HEK293 (cell line): Measurements from ENCODE around the gene KCNS3.

ENCODE experiments used
- CTCF ChIA-PET: fragments of 350-600 bp; formaldehyde crosslinking; extraction: SDS; loops from one replicate; lab custom pipeline; 2021; ENCODE audit warnings: antibody characterized with exemption; lab: Yijun Ruan, JAX
- POLR2A ChIA-PET: fragments of 300-600 bp; formaldehyde crosslinking; extraction: SDS; loops from one replicate; lab custom pipeline; 2020; ENCODE audit warnings: antibody characterized with exemption, inconsistent platforms; lab: Yijun Ruan, JAX
- H3K27ac ChIP-seq: fragments of 200-500 bp; sonication (Bioruptor generic); 2 replicates; pipeline ENCODE4 v1.5.1; 2014; ENCODE audit warnings: low read depth, low read length, control low read depth, inconsistent platforms; ENCODE audit errors: extremely low read depth
- H3K36me3 ChIP-seq, 2 experiments: fragments of 200-500 bp in 1 of 2; sonication (Bioruptor generic) in 1 of 2; 1 replicate in 1 of 2; 2 replicates in 1 of 2; pipeline ENCODE4 v1.5.1; 2014 to 2017; ENCODE audit warnings: inconsistent platforms in 2 of 2, low read length in 2 of 2; ENCODE audit not compliant: control insufficient read depth in 2 of 2, insufficient read depth in 1 of 2
- H3K4me1 ChIP-seq: fragments of 200-500 bp; sonication (Bioruptor generic); 2 replicates; pipeline ENCODE4 v1.5.1; 2014; ENCODE audit warnings: mild to moderate bottlenecking, low read length, inconsistent platforms; ENCODE audit not compliant: control insufficient read depth, insufficient read depth
- H3K4me3 ChIP-seq: 2 replicates; pipeline ENCODE4 v1.5.1; 2011; ENCODE audit warnings: low read depth, mild to moderate bottlenecking, control low read depth, low read length, moderate library complexity
- H3K9me3 ChIP-seq: fragments of 200-500 bp; sonication (Bioruptor generic); 2 replicates; pipeline ENCODE4 v1.5.1; 2014; ENCODE audit warnings: low read depth, low read length, inconsistent platforms; ENCODE audit not compliant: control insufficient read depth, insufficient read depth
- KLF16 ChIP-seq: fragments of 450-650 bp; formaldehyde crosslinking; IDR thresholded peaks from 2 replicates; pipeline ENCODE4 v1.5.1; 2017; ENCODE audit warnings: missing biosample characterization, missing genetic modification characterization
- KLF8 ChIP-seq: fragments of 450-650 bp; formaldehyde crosslinking; IDR thresholded peaks from 2 replicates; pipeline ENCODE4 v1.5.1; 2016; ENCODE audit warnings: missing biosample characterization, missing genetic modification characterization
- KLF9 ChIP-seq: fragments of 450-650 bp; formaldehyde crosslinking; IDR thresholded peaks from 2 replicates; pipeline ENCODE4 v1.5.1; 2016; ENCODE audit warnings: missing biosample characterization, missing genetic modification characterization, low read depth
- OSR2 ChIP-seq: fragments of 450-650 bp; formaldehyde crosslinking; IDR thresholded peaks from 2 replicates; pipeline ENCODE4 v1.5.1; 2016; ENCODE audit warnings: missing biosample characterization, missing genetic modification characterization
- PRDM1 ChIP-seq: fragments of 450-650 bp; formaldehyde crosslinking; IDR thresholded peaks from 2 replicates; pipeline ENCODE4; 2016; ENCODE audit warnings: missing biosample characterization, missing genetic modification characterization
- SETDB1 ChIP-seq: IDR thresholded peaks from one replicate; pipeline ENCODE4 v1.6.1; 2017; ENCODE audit warnings: mild to moderate bottlenecking, low read length, moderate library complexity, mixed read lengths; ENCODE audit not compliant: insufficient read length
- ZBTB8A ChIP-seq: fragments of 450-650 bp; formaldehyde crosslinking; IDR thresholded peaks from 2 replicates; pipeline ENCODE4 v1.5.1; 2016; ENCODE audit warnings: missing biosample characterization, missing genetic modification characterization
- ZNF132 ChIP-seq: fragments of 450-650 bp; formaldehyde crosslinking; IDR thresholded peaks from 2 replicates; pipeline ENCODE4 v1.5.1; 2017; ENCODE audit warnings: missing biosample characterization, missing genetic modification characterization, borderline replicate concordance
- ZNF23 ChIP-seq: fragments of 450-650 bp; formaldehyde crosslinking; IDR thresholded peaks from 2 replicates; pipeline ENCODE4 v1.5.1; 2016; ENCODE audit warnings: missing biosample characterization, missing genetic modification characterization, borderline replicate concordance
- ZNF292 ChIP-seq: fragments of 450-650 bp; formaldehyde crosslinking; IDR thresholded peaks from 2 replicates; pipeline ENCODE4 v1.5.1; 2016; ENCODE audit warnings: low read depth, missing biosample characterization, missing genetic modification characterization, borderline replicate concordance
- ZNF37A ChIP-seq: fragments of 450-650 bp; IDR thresholded peaks from 2 replicates; pipeline ENCODE4 v1.5.1; 2018; ENCODE audit warnings: missing biosample characterization, missing genetic modification characterization
- ZNF423 ChIP-seq: fragments of 450-650 bp; formaldehyde crosslinking; IDR thresholded peaks from 2 replicates; pipeline ENCODE4 v1.5.1; 2016; ENCODE audit warnings: missing biosample characterization, missing genetic modification characterization
- ZNF558 ChIP-seq: fragments of 450-650 bp; formaldehyde crosslinking; IDR thresholded peaks from 2 replicates; pipeline ENCODE4 v1.5.1; 2016; ENCODE audit warnings: missing biosample characterization, missing genetic modification characterization
- ZNF596 ChIP-seq: fragments of 450-650 bp; IDR thresholded peaks from 2 replicates; pipeline ENCODE4 v1.5.0; 2018; ENCODE audit warnings: missing biosample characterization, mild to moderate bottlenecking, missing genetic modification characterization, moderate library complexity
- ZNF610 ChIP-seq: fragments of 450-650 bp; formaldehyde crosslinking; IDR thresholded peaks from 2 replicates; pipeline ENCODE4 v1.5.1; 2016; ENCODE audit warnings: missing biosample characterization, missing genetic modification characterization, borderline replicate concordance
- ZNF623 ChIP-seq: fragments of 450-650 bp; formaldehyde crosslinking; IDR thresholded peaks from 2 replicates; pipeline ENCODE4 v1.5.1; 2016; ENCODE audit warnings: missing biosample characterization, missing genetic modification characterization
- ZNF654 ChIP-seq: fragments of 450-650 bp; formaldehyde crosslinking; IDR thresholded peaks from 2 replicates; pipeline ENCODE4 v1.5.1; 2016; ENCODE audit warnings: low read depth, missing biosample characterization, missing genetic modification characterization
- ZNF658 ChIP-seq: fragments of 450-650 bp; formaldehyde crosslinking; IDR thresholded peaks from 2 replicates; pipeline ENCODE4; 2016; ENCODE audit warnings: missing biosample characterization, missing genetic modification characterization
- ZNF660 ChIP-seq: fragments of 450-650 bp; IDR thresholded peaks from 2 replicates; pipeline ENCODE4 v1.5.1; 2018; ENCODE audit warnings: missing biosample characterization, mild to moderate bottlenecking, missing genetic modification characterization
- ZNF785 ChIP-seq: fragments of 450-650 bp; formaldehyde crosslinking; IDR thresholded peaks from 2 replicates; pipeline ENCODE4 v1.5.1; 2016; ENCODE audit warnings: missing biosample characterization, missing genetic modification characterization
- TF ChIP-seq, protein P1 (sequence below): fragments of 450-650 bp; formaldehyde crosslinking; IDR thresholded peaks from 2 replicates; pipeline ENCODE4 v1.5.1; 2017; ENCODE audit warnings: missing biosample characterization, missing genetic modification characterization
- TF ChIP-seq, protein P2 (sequence below): fragments of 450-650 bp; formaldehyde crosslinking; IDR thresholded peaks from 2 replicates; pipeline ENCODE4 v1.5.1; 2016; ENCODE audit warnings: missing biosample characterization, missing genetic modification characterization
- TF ChIP-seq, protein P3 (sequence below): fragments of 450-650 bp; formaldehyde crosslinking; IDR thresholded peaks from 2 replicates; pipeline ENCODE4 v1.5.1; 2016; ENCODE audit warnings: missing biosample characterization, missing genetic modification characterization, borderline replicate concordance
- TF ChIP-seq, protein P4 (sequence below): fragments of 450-650 bp; formaldehyde crosslinking; IDR thresholded peaks from 2 replicates; pipeline ENCODE4 v1.5.1; 2016; ENCODE audit warnings: missing biosample characterization, missing genetic modification characterization
- TF ChIP-seq, protein P5 (sequence below): fragments of 450-650 bp; formaldehyde crosslinking; IDR thresholded peaks from 2 replicates; pipeline ENCODE4 v1.5.1; 2016; ENCODE audit warnings: missing biosample characterization, missing genetic modification characterization

The KCNS3 gene

DNA sequence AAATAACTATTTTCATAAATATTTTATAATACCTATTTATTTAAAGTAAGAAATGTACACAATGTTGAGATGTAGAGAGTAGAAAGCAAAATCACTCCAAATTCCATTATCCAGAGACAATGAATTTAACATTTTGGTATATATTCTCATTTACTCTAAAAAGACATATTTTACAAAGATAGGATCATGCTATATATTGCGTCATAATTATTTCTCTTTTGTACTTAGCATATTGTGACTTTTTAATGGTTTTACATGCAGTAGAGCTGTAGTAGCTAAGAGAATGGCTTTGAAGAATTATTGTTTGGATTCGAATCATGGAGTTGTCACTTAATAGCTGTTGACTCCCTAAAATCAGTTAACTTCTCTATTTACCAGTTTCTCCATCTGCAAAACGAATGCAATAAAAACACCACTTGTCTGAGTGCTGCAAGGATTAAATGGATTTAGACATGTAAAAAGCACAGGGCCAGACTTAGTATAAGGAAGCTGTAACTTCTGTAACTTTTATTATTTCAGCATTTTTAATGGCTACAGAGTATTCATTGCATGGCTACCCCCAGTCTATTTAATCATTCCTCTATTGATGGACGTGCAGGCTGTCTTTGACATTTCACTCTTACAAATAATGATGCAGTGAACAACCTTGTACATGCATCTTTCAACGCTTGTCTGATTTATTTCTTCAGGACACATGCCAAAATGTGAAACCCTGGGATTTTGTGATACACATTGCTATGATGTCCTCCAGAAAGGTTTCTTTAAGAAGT, 33.2 kb downstream of the KCNS3 start (continued):
- no peak for TF ChIP-seq ZNF623 (tag by site-specific recombination)

DNA sequence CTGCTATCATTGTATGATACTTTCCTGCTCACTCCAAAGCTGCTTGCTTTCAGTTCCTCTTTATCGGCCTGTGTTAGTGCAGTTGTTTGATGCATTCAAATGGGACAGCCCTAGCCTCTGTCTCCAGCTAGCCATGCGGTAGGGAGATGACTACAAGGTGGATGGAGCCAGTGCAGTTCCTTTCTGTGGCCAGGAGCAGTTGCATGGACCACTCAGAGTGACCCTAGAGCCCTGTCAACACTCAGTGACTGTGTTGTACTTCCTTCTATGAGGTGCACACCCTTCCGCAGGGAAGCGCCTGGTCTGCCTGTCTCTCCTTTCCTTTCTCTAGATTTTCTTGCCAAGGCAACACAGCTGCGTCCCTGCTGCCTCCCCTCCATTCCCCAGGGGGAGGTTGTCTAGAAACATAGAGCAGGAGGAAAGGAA, 33.8 kb downstream of the KCNS3 start:
- peaks cover 8% of the 10 kb centered on the region for H3K4me1 ChIP-seq
- POLR2A ChIA-PET: no interaction called here
- TF ChIP-seq PRDM1 (tag by site-specific recombination): no peak
- TF ChIP-seq ZNF658 (tag by site-specific recombination): no peak
- TF ChIP-seq, protein P1, sequence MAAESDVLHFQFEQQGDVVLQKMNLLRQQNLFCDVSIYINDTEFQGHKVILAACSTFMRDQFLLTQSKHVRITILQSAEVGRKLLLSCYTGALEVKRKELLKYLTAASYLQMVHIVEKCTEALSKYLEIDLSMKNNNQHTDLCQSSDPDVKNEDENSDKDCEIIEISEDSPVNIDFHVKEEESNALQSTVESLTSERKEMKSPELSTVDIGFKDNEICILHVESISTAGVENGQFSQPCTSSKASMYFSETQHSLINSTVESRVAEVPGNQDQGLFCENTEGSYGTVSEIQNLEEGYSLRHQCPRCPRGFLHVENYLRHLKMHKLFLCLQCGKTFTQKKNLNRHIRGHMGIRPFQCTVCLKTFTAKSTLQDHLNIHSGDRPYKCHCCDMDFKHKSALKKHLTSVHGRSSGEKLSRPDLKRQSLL (tag by site-specific recombination): no peak
- no peak for TF ChIP-seq ZNF37A (tag by site-specific recombination)
- TF ChIP-seq, protein P2, sequence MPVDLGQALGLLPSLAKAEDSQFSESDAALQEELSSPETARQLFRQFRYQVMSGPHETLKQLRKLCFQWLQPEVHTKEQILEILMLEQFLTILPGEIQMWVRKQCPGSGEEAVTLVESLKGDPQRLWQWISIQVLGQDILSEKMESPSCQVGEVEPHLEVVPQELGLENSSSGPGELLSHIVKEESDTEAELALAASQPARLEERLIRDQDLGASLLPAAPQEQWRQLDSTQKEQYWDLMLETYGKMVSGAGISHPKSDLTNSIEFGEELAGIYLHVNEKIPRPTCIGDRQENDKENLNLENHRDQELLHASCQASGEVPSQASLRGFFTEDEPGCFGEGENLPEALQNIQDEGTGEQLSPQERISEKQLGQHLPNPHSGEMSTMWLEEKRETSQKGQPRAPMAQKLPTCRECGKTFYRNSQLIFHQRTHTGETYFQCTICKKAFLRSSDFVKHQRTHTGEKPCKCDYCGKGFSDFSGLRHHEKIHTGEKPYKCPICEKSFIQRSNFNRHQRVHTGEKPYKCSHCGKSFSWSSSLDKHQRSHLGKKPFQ (tag by site-specific recombination): no peak
- TF ChIP-seq ZNF610 (tag by site-specific recombination): no peak
- TF ChIP-seq ZNF660 (tag by site-specific recombination): no peak
- TF ChIP-seq ZNF596 (tag by site-specific recombination): no peak
- no peak for TF ChIP-seq ZNF785 (tag by site-specific recombination)
- TF ChIP-seq, protein P3, sequence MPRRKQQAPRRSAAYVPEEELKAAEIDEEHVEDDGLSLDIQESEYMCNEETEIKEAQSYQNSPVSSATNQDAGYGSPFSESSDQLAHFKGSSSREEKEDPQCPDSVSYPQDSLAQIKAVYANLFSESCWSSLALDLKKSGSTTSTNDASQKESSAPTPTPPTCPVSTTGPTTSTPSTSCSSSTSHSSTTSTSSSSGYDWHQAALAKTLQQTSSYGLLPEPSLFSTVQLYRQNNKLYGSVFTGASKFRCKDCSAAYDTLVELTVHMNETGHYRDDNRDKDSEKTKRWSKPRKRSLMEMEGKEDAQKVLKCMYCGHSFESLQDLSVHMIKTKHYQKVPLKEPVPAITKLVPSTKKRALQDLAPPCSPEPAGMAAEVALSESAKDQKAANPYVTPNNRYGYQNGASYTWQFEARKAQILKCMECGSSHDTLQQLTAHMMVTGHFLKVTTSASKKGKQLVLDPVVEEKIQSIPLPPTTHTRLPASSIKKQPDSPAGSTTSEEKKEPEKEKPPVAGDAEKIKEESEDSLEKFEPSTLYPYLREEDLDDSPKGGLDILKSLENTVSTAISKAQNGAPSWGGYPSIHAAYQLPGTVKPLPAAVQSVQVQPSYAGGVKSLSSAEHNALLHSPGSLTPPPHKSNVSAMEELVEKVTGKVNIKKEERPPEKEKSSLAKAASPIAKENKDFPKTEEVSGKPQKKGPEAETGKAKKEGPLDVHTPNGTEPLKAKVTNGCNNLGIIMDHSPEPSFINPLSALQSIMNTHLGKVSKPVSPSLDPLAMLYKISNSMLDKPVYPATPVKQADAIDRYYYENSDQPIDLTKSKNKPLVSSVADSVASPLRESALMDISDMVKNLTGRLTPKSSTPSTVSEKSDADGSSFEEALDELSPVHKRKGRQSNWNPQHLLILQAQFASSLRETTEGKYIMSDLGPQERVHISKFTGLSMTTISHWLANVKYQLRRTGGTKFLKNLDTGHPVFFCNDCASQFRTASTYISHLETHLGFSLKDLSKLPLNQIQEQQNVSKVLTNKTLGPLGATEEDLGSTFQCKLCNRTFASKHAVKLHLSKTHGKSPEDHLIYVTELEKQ (tag by site-specific recombination): no peak
- TF ChIP-seq KLF16 (tag by site-specific recombination): no peak
- TF ChIP-seq OSR2 (tag by site-specific recombination): no peak
- no peak for TF ChIP-seq ZNF23 (tag by site-specific recombination)
- no peak for TF ChIP-seq ZNF292 (tag by site-specific recombination)
- H3K27ac ChIP-seq: no peak overlapping the region
- no peak overlapping the region for H3K4me3 ChIP-seq
- H3K36me3 ChIP-seq: no peaks in the 10 kb centered on the region
- CTCF ChIA-PET: interaction anchor here (0.6 kb wide), 1 partner anchor 116 kb away, joined by 3 read pairs; no protein-coding TSS in a partner anchor
- no peaks in the 10 kb centered on the region for H3K9me3 ChIP-seq

DNA sequence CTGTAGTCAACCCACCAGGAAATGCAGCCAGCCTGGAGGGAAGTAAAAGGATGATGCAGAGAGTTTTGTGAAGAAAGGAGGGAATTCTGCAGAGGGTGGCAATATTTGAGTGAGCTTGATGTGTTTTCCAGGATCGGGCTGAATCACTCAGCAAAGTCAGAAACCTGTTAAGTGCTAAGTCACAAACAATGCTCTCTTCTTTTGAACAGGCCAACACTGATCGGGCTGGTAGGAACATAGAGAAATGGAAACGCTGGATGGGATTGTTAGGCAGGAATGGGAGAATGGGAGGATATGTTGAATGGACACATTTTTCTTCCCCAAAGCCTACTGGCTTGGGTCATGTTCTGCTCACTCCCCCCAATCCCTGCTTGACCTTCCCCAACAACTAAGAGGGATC, 36.6 kb downstream of the KCNS3 start:
- Histone ChIP-seq H3K4me3 (no peak overlapping the region), H3K36me3 (no peaks in the 10 kb centered on the region), H3K27ac (no peak overlapping the region), H3K4me1 (peaks cover 8% of the 10 kb centered on the region), H3K9me3 (no peaks in the 10 kb centered on the region)
- POLR2A ChIA-PET: no interaction called here
- CTCF ChIA-PET: no interaction called here
- TF ChIP-seq ZNF654 (tag by site-specific recombination): no peak
- TF ChIP-seq ZNF558 (tag by site-specific recombination): no peak
- TF ChIP-seq KLF8 (tag by site-specific recombination): no peak
- TF ChIP-seq PRDM1 (tag by site-specific recombination): no peak
- TF ChIP-seq, protein P4, sequence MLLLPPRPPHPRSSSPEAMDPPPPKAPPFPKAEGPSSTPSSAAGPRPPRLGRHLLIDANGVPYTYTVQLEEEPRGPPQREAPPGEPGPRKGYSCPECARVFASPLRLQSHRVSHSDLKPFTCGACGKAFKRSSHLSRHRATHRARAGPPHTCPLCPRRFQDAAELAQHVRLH (tag by site-specific recombination): no peak
- no peak for TF ChIP-seq ZBTB8A
- no peak for TF ChIP-seq ZNF132 (tag by site-specific recombination)
- no peak for TF ChIP-seq SETDB1
- no peak for TF ChIP-seq ZNF37A (tag by site-specific recombination)
- TF ChIP-seq, protein P5, sequence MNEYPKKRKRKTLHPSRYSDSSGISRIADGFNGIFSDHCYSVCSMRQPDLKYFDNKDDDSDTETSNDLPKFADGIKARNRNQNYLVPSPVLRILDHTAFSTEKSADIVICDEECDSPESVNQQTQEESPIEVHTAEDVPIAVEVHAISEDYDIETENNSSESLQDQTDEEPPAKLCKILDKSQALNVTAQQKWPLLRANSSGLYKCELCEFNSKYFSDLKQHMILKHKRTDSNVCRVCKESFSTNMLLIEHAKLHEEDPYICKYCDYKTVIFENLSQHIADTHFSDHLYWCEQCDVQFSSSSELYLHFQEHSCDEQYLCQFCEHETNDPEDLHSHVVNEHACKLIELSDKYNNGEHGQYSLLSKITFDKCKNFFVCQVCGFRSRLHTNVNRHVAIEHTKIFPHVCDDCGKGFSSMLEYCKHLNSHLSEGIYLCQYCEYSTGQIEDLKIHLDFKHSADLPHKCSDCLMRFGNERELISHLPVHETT (tag by site-specific recombination): no peak
- no peak for TF ChIP-seq ZNF423 (tag by site-specific recombination)
- no peak for TF ChIP-seq KLF9 (tag by site-specific recombination)
